ENCODE measurements around the gene ANO8.

ANO8 gene

GRCh38 chr19:17347877-17348276 is 13.2 kb upstream of the ANO8 start:
- Histone ChIP-seq H3F3A (ENCODE audit: insufficient read depth) (peaks cover 8% of the 10 kb centered on the region), H3K27ac (ENCODE audit: low read depth, low read length) (no peak overlapping the region)

GRCh38 chr19:17347361-17347760 is 12.7 kb upstream of the ANO8 start:
- no peak overlapping the region for H3K4me3 ChIP-seq (ENCODE audit: insufficient read depth, low read length, poor library complexity, severe bottlenecking)
- H4K20me1 ChIP-seq (ENCODE audit: low read depth, low read length) = no peaks in the 10 kb centered on the region
- TF ChIP-seq EZH2phosphoT487 (conservative IDR thresholded peaks at IDR 0.05; ENCODE audit: low read length) (no peak), CTCF (IDR thresholded peaks at IDR 0.05; ENCODE audit: insufficient read depth, low read length, poor library complexity, severe bottlenecking) (no peak)
- no peak overlapping the region for H3K4me2 ChIP-seq (ENCODE audit: low read depth, low read length, poor library complexity, severe bottlenecking)
- no peaks in the 10 kb centered on the region for H3K9me3 ChIP-seq (ENCODE audit: insufficient read depth, low read length)
- H3K79me2 ChIP-seq (ENCODE audit: insufficient read depth, low read length) = no peaks in the 10 kb centered on the region
- H3K36me3 ChIP-seq (ENCODE audit: low read length) = no peaks in the 10 kb centered on the region
- no peaks in the 10 kb centered on the region for H3K9me2 ChIP-seq (replicated peaks; ENCODE audit: insufficient read depth, low read length)
- no peak overlapping the region for H3K9ac ChIP-seq (ENCODE audit: low read length)
- no peak overlapping the region for H3K27ac ChIP-seq (ENCODE audit: low read depth, low read length)
- no peaks in the 10 kb centered on the region for H3K27me3 ChIP-seq (ENCODE audit: low read length)
- H3F3A ChIP-seq (ENCODE audit: insufficient read depth) = peaks cover 8% of the 10 kb centered on the region
- no peak overlapping the region for H2AFZ ChIP-seq (ENCODE audit: low read depth, low read length, severe bottlenecking)

More at GRCh38 chr19:17347877-17348276, 13.2 kb upstream of the ANO8 start:
- TF ChIP-seq CTCF (IDR thresholded peaks at IDR 0.05; ENCODE audit: insufficient read depth, low read length, poor library complexity, severe bottlenecking) (no peak), EZH2phosphoT487 (conservative IDR thresholded peaks at IDR 0.05; ENCODE audit: low read length) (no peak)
- Histone ChIP-seq H3K79me2 (ENCODE audit: insufficient read depth, low read length) (no peaks in the 10 kb centered on the region), H3K27me3 (ENCODE audit: low read length) (no peaks in the 10 kb centered on the region), H3K9ac (ENCODE audit: low read length) (no peak overlapping the region), H2AFZ (ENCODE audit: low read depth, low read length, severe bottlenecking) (no peak overlapping the region), H3K36me3 (ENCODE audit: low read length) (no peaks in the 10 kb centered on the region), H3K4me2 (ENCODE audit: low read depth, low read length, poor library complexity, severe bottlenecking) (no peak overlapping the region), H4K20me1 (ENCODE audit: low read depth, low read length) (no peaks in the 10 kb centered on the region), H3K9me2 (replicated peaks; ENCODE audit: insufficient read depth, low read length) (no peaks in the 10 kb centered on the region), H3K9me3 (ENCODE audit: insufficient read depth, low read length) (no peaks in the 10 kb centered on the region), H3K4me3 (ENCODE audit: insufficient read depth, low read length, poor library complexity, severe bottlenecking) (no peak overlapping the region)

- H4K20me1 ChIP-seq (ENCODE audit: low read depth, low read length) = no peaks in the 10 kb centered on the region
- no peak overlapping the region for H3K4me3 ChIP-seq (ENCODE audit: insufficient read depth, low read length, poor library complexity, severe bottlenecking)
- H3K79me2 ChIP-seq (ENCODE audit: insufficient read depth, low read length) = no peaks in the 10 kb centered on the region
- no peak overlapping the region for H3K4me2 ChIP-seq (ENCODE audit: low read depth, low read length, poor library complexity, severe bottlenecking)
- no peaks in the 10 kb centered on the region for H3K9me3 ChIP-seq (ENCODE audit: insufficient read depth, low read length)
- H3K9me2 ChIP-seq (replicated peaks; ENCODE audit: insufficient read depth, low read length) = no peaks in the 10 kb centered on the region
- no peak overlapping the region for H3K27ac ChIP-seq (ENCODE audit: low read depth, low read length)
- peak; percentile 62 for TF ChIP-seq CTCF (IDR thresholded peaks at IDR 0.05; ENCODE audit: insufficient read depth, low read length, poor library complexity, severe bottlenecking)
- TF ChIP-seq EZH2phosphoT487 (conservative IDR thresholded peaks at IDR 0.05; ENCODE audit: low read length) = no peak
- H2AFZ ChIP-seq (ENCODE audit: low read depth, low read length, severe bottlenecking) = no peak overlapping the region
- 0 out of 2 replicates have a peak, but pooled peaks cover 4% of the 10 kb centered on the region for H3K36me3 ChIP-seq (ENCODE audit: low read length)
- no peaks in the 10 kb centered on the region for H3K27me3 ChIP-seq (ENCODE audit: low read length)
- H3K9ac ChIP-seq (ENCODE audit: low read length) = no peak overlapping the region
- H3F3A ChIP-seq (ENCODE audit: insufficient read depth) = peaks cover 8% of the 10 kb centered on the region
These were observed 11.5 kb upstream of the ANO8 start for GRCh38 chr19:17346109-17346671.

All from SU-DHL-6 (cell line).